HG02763 (cell line): ENCODE measurements around the gene GTPBP1.
A peak's percentile ranks its signal among the peaks of the same experiment; 100 is the strongest.

ENCODE experiments used
- ATAC-seq: cut with Tn5 transposase; IDR thresholded peaks from one replicate; pipeline ENCODE4 v1.9.1; 2021; ENCODE audit warnings: mild to moderate bottlenecking, moderate library complexity; ENCODE audit not compliant: unreplicated experiment

GTPBP1 gene

GRCh38 chr22:38739300-38740055 is 33.7 kb downstream of the GTPBP1 start:
- no peak for ATAC-seq

DNA sequence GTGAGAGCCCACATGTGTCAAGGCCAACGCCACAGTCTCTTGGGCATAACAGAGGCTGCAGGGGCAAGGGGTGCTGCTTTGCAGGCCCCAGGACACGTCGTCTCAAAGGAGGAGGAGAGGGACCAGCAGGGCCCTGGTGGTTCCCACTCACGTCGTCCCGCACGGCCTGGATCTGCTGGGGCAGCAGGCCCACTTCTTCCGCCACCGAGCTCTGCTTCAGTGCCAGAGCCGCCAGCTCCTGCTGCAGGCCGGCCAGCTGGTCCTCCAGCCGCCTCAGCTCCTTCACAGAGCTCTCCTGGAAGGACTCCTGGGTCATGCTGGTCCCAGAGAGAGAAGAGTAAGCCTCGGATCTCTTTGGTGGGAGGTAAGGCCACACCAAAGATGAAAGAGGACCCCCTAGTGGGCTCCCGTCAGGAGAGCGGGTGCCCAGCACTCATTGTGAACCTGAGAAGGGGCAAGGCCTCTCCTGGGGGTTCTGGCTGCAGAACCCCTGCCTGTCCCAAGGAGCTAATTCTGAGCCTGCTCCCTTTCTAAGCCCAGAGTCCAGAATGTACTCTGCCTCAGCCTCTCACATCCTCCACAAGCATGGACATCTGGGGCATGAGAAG is 34.5 kb downstream of the GTPBP1 start:
- ATAC-seq: no peak

DNA sequence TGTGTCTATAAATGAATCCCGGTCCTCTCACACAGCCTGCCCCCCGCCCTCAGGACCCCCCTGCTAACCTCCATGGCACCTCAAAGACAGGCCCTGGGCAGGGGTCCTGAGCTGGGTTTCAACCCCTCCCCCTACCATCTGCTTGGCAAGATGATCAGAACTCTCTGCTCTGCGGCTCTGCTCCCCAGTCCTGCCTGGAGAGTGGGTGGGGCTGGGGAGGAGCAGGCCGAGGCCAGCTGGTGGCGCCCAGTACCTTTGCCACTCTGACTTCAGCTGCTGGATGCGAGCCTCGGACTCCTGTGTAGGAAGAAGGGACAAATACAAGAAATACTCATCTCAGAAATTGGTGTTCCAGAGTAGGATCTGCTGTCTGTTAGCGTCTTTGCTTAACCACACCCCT is 35.0 kb downstream of the GTPBP1 start:
- ATAC-seq: no peak

- ATAC-seq: no peak
These were observed 35.4 kb downstream of the GTPBP1 start for GRCh38 chr22:38741166-38741565.

DNA sequence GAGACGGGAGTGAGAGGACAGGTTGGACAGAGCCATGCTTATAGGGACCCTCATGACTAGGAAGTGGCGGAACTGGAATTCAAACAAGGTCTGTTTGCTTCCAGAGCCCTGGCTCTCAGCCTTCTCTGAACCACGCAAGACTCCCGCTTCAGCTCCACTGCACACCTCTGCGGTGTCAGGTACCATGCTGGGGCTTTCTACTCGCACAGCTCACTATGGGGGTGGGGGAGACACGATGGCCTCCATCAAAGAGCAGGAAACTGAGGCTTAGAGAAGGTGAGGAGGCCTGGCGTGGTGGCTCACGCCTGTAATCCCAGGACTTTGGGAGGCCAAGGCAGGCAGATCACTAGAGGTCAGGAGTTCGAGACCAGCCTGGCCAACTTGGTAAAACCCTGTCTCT is 35.8 kb downstream of the GTPBP1 start:
- ATAC-seq: no peak

DNA sequence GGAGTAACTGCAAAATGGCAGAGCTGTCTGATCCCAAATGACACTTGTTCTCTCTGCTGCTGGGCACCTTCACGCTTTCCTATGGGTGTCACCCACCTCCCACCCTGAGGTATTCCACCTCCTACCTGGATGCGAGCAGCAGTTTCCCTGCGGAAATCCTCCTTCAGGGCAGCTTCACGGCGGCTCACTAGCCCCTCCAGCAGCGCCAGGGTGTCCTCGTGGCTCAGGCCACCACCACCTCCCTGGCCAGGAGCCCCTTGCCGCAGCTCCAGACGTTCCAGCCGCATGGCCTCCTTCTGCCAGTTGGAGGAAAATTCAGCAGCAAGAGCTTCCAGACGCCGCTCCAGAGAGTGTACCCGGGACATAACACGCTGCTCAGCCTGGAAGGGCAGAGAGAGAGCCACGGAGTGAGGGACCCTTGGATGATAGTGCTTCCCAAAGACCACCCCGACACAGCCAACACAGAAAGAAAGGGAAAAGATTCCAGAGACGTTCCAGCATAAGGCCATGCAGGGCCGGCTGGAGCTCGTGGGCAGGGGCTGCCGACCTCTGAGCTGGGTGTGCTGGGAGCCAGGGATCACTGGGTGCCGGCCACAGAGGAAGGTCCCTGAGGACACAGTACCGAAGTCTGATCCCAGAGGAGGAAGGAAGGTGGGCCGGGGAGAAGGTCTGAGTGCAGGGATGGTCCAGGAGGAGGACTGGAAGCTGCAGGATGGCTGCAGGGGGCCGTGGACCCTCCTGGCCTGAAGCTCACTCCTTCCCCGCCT is 36.6 kb downstream of the GTPBP1 start:
- ATAC-seq: no peak

GRCh38 chr22:38744981-38745380 is 39.2 kb downstream of the GTPBP1 start:
- ATAC-seq: no peak

- ATAC-seq: no peak
These were observed 40.1 kb downstream of the GTPBP1 start for GRCh38 chr22:38745676-38746460.

DNA sequence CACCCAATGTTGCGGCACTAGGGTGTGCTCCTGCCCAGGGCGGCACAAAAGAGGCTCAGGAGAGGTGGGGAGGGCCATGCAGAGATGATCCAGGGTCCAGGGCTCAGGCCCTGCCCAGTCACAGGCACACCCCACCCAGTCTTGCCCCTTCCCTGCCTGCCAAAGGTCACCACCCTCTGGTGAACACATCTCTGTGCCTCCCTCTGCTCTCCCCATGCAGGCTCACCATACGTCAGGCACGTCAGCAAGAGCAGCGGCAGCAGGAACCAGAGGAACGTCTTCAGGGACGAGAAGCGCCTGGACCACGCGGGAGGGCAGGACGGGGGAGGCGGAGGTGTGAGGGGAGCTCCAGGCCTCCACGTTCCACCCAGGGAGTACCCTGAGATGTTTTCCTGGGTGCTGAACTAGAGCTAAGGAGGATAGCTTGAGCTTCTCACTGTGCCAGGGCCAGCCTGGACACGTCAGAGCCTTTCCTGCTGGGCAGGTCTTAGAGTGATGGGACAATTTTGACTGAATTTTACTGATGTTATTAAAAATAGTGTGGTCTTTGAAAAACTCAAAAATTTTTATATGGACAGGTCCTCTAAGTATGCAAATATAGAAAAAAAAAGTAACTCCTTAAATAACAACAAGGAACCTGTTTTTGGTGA is 42.9 kb downstream of the GTPBP1 start:
- no peak for ATAC-seq

DNA sequence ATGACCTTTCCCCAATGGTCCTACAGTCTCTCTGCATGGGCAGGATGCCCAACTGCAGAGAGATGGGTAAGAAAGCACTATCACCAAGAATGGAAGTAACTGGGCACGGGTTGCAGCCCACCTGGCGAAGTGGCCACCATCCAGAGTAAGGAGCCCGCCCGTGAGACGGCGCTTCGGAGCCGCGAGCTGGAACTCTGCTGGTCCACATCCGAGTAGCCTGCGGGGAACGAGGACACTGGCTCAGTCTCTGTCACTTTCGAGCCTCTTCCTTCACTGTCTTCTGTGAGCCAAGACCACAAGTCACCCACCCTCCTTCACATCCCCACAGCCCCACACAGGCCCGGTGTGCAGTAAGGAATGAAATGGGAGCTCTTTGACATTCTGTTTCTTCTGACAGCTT is 44.4 kb downstream of the GTPBP1 start:
- no peak for ATAC-seq

DNA sequence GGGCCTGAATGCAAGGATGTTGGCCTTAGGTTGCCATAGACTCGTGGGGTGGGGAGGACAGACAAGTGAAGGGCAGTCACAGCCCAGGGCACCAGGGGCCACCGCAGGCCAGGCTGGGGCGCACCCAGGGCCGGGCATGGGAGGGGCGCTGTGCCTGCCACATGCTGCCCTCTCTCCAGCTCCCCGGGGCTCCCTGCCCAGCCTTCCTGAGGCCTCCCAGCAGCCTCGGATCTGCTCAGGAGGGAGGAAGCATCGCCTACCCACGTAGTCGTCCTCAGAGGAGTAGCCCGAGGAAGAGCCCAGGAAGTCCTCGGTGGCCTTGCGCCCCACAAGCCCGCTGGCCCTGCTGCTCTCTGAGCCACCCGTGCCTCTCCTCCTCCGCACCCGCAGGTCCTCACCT is 44.9 kb downstream of the GTPBP1 start:
- no peak for ATAC-seq

DNA sequence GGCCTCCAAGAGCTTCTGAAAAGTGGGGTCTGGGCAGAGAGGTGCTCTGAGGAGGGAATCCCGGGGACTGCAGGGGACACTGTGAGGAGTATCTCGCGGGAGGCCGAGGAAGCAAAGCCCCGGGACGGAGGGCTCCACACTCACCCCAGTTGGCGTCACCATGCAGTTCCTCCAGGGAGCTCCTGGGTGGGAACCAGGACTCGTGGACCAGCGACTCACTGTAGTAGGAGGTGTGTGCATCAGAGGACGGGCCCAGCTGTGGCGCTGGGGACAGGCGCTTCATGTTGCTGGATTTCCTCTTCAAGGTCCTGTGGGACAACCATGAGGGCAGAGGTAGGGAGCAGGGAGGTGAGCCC is 45.3 kb downstream of the GTPBP1 start:
- ATAC-seq: no peak

DNA sequence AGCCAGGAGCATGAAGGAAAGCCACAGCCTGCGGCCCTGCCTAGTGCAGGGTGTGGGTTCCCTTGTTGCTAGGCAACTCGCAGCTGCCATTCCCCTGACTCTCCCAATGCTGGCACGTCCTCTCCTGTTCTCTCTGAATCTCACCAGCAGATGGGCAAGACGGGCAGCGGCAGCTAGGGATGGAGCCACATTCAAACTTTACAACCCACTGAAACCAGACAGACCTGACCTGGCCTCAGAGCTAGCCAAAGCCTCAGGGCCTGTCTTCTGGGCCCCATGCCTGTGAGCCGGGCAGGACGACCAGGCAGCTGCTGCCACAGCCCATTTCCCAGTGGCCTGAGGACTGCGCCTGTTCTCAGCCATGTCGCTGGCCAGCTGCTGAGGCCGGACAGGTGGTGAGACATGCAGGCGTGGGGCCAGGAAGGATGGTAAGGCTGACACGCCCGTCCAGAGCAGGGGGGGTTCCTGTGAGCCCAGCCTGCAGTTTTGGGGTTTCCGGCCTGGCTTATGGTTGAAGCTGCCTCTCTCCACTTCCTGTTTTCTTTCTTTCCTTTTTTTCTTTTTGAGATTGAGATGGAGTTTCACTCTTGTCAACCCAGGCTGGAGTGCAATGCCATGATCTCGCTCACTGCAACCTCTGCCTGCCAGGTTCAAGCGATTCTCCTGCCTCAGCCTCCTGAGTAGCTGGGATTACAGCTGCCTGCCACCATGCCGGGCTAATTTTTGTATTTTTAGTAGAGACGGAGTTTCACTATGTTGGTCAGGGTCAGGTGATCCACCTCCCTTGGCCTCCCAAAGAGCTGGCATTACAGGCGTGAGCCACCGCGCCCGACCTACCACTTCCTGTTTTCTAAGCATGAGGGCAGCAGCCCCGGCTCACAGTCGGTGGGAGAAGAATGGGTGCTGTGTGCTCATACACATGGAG is 45.9 kb downstream of the GTPBP1 start:
- ATAC-seq: no peak

- no peak for ATAC-seq
These were observed 48.4 kb downstream of the GTPBP1 start for GRCh38 chr22:38753948-38754750.

GRCh38 chr22:38754751-38755154 is 49.0 kb downstream of the GTPBP1 start:
- no peak for ATAC-seq

- ATAC-seq: peak; percentile 35
These were observed 49.6 kb downstream of the GTPBP1 start for GRCh38 chr22:38755155-38755910.

- peak; percentile 72 for ATAC-seq
These were observed 50.3 kb downstream of the GTPBP1 start, which contains the start of gene SUN2 for GRCh38 chr22:38755911-38756532. Gene SUN2 (minus strand): TSS chr22:38755998. CDS start chr22:38752628, 3,370 bp downstream.
